ENCODE data around the gene LKAAEAR1. TPM values are rescaled to one million over a fixed set of nuclear protein-coding genes. Genes with fewer than 3 reads are reported as not detected.

LKAAEAR1 gene
- total and polyA plus RNA-seq, 2 of the 13 experiments (the other 11 are each of a cell fraction or from before 2014, with no cell fraction given): not detected

DNA sequence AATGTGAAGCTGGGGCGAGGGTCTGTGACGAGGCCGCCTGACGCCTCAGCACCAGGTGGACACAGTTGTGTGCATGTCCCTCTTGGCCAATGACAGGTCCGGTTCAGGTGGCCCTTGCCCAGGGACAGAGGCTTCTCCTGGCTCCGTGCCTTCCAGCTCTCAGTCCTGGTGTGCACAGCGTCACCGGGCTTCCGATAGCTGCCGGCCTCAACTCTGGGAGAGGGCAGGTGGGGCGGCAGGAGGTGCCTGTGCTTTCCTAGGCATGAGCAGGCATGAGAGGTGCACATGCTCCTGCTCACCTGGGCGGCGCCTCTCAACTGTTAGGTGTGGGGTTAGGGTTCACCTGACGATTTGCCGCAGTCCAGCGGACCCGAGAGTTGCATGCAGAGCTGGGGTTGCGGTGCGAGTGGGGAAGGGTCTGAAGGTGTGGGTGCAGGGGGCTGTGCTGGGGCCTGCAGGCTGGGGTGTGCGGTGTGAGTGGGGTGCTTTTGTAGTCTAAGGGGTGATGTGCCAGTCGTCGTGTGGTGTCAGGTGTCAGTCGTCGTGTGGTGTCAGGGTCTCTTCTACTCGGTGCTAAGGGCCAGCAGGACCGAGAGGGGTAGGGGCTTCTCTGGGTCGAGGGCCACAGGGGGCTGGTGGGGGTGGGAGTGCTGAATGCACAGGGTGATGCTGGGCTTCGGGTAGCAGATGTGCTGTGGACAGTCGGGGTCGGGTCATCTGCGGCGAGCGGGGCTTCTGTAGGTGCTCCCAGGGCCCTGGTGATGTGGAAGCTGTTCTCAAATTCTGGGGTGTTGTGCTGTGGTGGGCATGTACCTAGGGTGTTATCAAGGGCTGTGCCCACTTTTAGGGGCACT, 31.0 kb downstream of the LKAAEAR1 start (continued):
- TF ChIP-seq, protein P1, sequence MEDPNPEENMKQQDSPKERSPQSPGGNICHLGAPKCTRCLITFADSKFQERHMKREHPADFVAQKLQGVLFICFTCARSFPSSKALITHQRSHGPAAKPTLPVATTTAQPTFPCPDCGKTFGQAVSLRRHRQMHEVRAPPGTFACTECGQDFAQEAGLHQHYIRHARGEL (CRISPR knock-in tag; IDR thresholded peaks at IDR 0.05): no peak
- TF ChIP-seq, protein P2, sequence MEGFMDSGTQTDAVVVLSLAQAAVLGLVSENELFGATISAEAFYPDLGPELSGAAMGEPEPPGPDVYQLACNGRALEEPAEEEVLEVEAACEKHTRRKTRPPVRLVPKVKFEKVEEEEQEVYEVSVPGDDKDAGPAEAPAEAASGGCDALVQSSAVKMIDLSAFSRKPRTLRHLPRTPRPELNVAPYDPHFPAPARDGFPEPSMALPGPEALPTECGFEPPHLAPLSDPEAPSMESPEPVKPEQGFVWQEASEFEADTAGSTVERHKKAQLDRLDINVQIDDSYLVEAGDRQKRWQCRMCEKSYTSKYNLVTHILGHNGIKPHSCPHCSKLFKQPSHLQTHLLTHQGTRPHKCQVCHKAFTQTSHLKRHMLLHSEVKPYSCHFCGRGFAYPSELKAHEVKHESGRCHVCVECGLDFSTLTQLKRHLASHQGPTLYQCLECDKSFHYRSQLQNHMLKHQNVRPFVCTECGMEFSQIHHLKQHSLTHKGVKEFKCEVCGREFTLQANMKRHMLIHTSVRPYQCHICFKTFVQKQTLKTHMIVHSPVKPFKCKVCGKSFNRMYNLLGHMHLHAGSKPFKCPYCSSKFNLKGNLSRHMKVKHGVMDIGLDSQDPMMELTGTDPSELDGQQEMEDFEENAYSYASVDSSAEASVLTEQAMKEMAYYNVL (CRISPR knock-in tag; IDR thresholded peaks at IDR 0.05; ENCODE audit: borderline replicate concordance): peak; percentile 36; the same call in 1 of the 2 replicates
- TF ChIP-seq, protein P3, sequence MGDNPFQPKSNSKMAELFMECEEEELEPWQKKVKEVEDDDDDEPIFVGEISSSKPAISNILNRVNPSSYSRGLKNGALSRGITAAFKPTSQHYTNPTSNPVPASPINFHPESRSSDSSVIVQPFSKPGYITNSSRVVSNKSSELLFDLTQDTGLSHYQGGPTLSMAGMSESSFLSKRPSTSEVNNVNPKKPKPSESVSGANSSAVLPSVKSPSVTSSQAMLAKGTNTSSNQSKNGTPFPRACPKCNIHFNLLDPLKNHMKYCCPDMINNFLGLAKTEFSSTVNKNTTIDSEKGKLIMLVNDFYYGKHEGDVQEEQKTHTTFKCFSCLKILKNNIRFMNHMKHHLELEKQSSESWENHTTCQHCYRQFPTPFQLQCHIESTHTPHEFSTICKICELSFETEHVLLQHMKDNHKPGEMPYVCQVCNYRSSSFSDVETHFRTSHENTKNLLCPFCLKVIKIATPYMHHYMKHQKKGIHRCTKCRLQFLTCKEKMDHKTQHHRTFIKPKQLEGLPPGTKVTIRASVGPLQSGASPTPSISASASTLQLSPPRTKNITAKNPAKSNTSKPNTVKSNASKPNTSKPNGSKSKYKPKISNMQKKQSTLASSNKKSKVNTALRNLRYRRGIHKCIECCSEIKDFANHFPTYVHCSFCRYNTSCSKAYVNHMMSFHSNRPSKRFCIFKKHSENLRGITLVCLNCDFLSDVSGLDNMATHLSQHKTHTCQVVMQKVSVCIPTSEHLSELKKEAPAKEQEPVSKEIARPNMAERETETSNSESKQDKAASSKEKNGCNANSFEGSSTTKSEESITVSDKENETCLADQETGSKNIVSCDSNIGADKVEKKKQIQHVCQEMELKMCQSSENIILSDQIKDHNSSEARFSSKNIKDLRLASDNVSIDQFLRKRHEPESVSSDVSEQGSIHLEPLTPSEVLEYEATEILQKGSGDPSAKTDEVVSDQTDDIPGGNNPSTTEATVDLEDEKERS (CRISPR knock-in tag; IDR thresholded peaks at IDR 0.05): peak; percentile 46; the same call in 1 of the 2 replicates
- TF ChIP-seq ZNF777 (CRISPR knock-in tag; IDR thresholded peaks at IDR 0.05) (0 out of 2 replicates have a peak, but pooled peaks have one; percentile 17), MATR3 (CRISPR knock-in tag; IDR thresholded peaks at IDR 0.05) (no peak; the same call in none of the 2 replicates), KDM1A (CRISPR knock-in tag; IDR thresholded peaks at IDR 0.05) (no peak), ZNF619 (CRISPR knock-in tag; IDR thresholded peaks at IDR 0.05) (no peak; the same call in 1 of the 2 replicates), HNRNPUL1 (IDR thresholded peaks at IDR 0.05; ENCODE audit: low read depth, low read length) (no peak), ZBTB7B (CRISPR knock-in tag; IDR thresholded peaks at IDR 0.05) (no peak), RBAK (CRISPR knock-in tag; IDR thresholded peaks at IDR 0.05) (0 out of 2 replicates have a peak, but pooled peaks have one; percentile 66), MAFF (IDR thresholded peaks at IDR 0.05; ENCODE audit: low read depth, low read length) (no peak), ZC3H13 (CRISPR knock-in tag; IDR thresholded peaks at IDR 0.05) (peak; percentile 73), MAZ (IDR thresholded peaks at IDR 0.05; ENCODE audit: borderline replicate concordance, low read depth, low read length) (no peak), MAZ (CRISPR knock-in tag; IDR thresholded peaks at IDR 0.05; ENCODE audit: low read depth) (peak; percentile 16; the same call in 1 of the 2 replicates), SYNCRIP (IDR thresholded peaks at IDR 0.05; ENCODE audit: insufficient read depth, low read depth, low read length) (no peak), ZNF225 (CRISPR knock-in tag; IDR thresholded peaks at IDR 0.05) (peak; percentile 75; the same call in 1 of the 2 replicates), ZNF20 (CRISPR knock-in tag; IDR thresholded peaks at IDR 0.05) (no peak), SCMH1 (CRISPR knock-in tag; IDR thresholded peaks at IDR 0.05; ENCODE audit: borderline replicate concordance) (no peak), HDAC2 (CRISPR knock-in tag; IDR thresholded peaks at IDR 0.05) (peak; percentile 35; the same call in 1 of the 2 replicates), SMAD9 (CRISPR knock-in tag; IDR thresholded peaks at IDR 0.05) (no peak), ZKSCAN5 (CRISPR knock-in tag; IDR thresholded peaks at IDR 0.05) (0 out of 2 replicates have a peak, but pooled peaks have one; percentile 60), JUN (CRISPR knock-in tag; IDR thresholded peaks at IDR 0.05) (peak; percentile 51), ZNF367 (CRISPR knock-in tag; IDR thresholded peaks at IDR 0.05; ENCODE audit: borderline replicate concordance) (no peak)
- TF ChIP-seq, protein P4, sequence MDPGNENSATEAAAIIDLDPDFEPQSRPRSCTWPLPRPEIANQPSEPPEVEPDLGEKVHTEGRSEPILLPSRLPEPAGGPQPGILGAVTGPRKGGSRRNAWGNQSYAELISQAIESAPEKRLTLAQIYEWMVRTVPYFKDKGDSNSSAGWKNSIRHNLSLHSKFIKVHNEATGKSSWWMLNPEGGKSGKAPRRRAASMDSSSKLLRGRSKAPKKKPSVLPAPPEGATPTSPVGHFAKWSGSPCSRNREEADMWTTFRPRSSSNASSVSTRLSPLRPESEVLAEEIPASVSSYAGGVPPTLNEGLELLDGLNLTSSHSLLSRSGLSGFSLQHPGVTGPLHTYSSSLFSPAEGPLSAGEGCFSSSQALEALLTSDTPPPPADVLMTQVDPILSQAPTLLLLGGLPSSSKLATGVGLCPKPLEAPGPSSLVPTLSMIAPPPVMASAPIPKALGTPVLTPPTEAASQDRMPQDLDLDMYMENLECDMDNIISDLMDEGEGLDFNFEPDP (CRISPR knock-in tag; conservative IDR thresholded peaks at IDR 0.05): no peak

Data from HepG2 (cell line).